GM12878 (cell line): Measurements from ENCODE around the gene NTRK1. TPM values are rescaled to one million over a fixed set of nuclear protein-coding genes. Genes with fewer than 3 reads are reported as not detected.

Source experiments
- ATAC-seq: fragments of 200-7000 bp; cut with Tn5 transposase; 3 replicates; pipeline ENCODE4 v1.9.1; 2020; ENCODE audit warnings: mild to moderate bottlenecking, moderate library complexity
- BruUV-seq: library from RNA; stranded (reverse); fragments of 400-500 nt; replicated peaks from 2 replicates; lab custom pipeline; 2021; lab: Mats Ljungman, UMichigan
- CTCF ChIA-PET: fragments of 300-600 bp; sonication (Branson Sonifier 250); formaldehyde crosslinking; extraction: SDS; loops from one replicate; lab custom pipeline; 2021; ENCODE audit warnings: inconsistent platforms; lab: Yijun Ruan, JAX
- POLR2A ChIA-PET: fragments of 350-600 bp; formaldehyde crosslinking; extraction: SDS; loops from one replicate; lab custom pipeline; 2021; ENCODE audit warnings: inconsistent platforms; lab: Charles Lee
- RAD21 ChIA-PET: fragments of 300-600 bp; sonication (Branson Sonifier 250); formaldehyde crosslinking; loops from one replicate; lab custom pipeline; 2023; ENCODE audit warnings: antibody characterized with exemption; ENCODE audit not compliant: unreplicated experiment; lab: Charles Lee
- SMC1A ChIA-PET: fragments of 300-600 bp; sonication (Branson Sonifier 250); formaldehyde crosslinking; loops from one replicate; lab custom pipeline; 2023; ENCODE audit not compliant: unreplicated experiment, uncharacterized antibody; lab: Charles Lee
- DNase-seq: peaks from one replicate; pipeline ENCODE4 v3.0.0-alpha.2; 2011; ENCODE audit warnings: low read depth, low spot score
- FAIRE-seq: peaks from 3 replicates; lab custom pipeline; 2011; peaks lifted over from hg19 to GRCh38; lab: Jason Lieb, UNC
- H2AFZ ChIP-seq: 2 replicates; pipeline ENCODE4 v1.6.0; 2011; ENCODE audit warnings: low read depth, low read length, control low read depth; ENCODE audit not compliant: control insufficient read depth
- H3K27ac ChIP-seq: 2 replicates; pipeline ENCODE4 v1.5.1; 2011; ENCODE audit warnings: control low read depth; ENCODE audit not compliant: control insufficient read depth, insufficient read depth
- H3K27me3 ChIP-seq, 2 experiments: replicated peaks in 1 of 2; 2 replicates each; pipeline versions ENCODE4 v1.6.0 to v1.6.1; 2011; ENCODE audit warnings: low read length in 1 of 2; ENCODE audit not compliant: control insufficient read depth in 2 of 2, insufficient read depth in 2 of 2
- H3K36me3 ChIP-seq, 2 experiments: 2 replicates each; pipeline ENCODE4 v1.5.1; 2011; ENCODE audit warnings: low read length in 1 of 2; ENCODE audit not compliant: control insufficient read depth in 2 of 2, insufficient read depth in 2 of 2
- H3K4me1 ChIP-seq: 2 replicates; pipeline ENCODE4 v1.6.1; 2011; ENCODE audit warnings: mild to moderate bottlenecking, low read length, moderate library complexity, mixed read lengths; ENCODE audit not compliant: control insufficient read depth, insufficient read depth
- H3K4me2 ChIP-seq: 2 replicates; pipeline ENCODE4 v1.6.0; 2011; ENCODE audit warnings: control low read depth; ENCODE audit not compliant: control insufficient read depth, insufficient read depth
- H3K4me3 ChIP-seq: fragments of 200-600 bp; sonication (generic); 2 replicates; pipeline ENCODE4 v1.5.1; 2016
- H3K79me2 ChIP-seq: 2 replicates; pipeline ENCODE4 v1.6.0; 2011; ENCODE audit warnings: low read length; ENCODE audit not compliant: control insufficient read depth, insufficient read depth
- H3K9ac ChIP-seq: 2 replicates; pipeline ENCODE4 v1.8.0; 2011; ENCODE audit warnings: low read length, control low read depth, mixed read lengths; ENCODE audit not compliant: control insufficient read depth, insufficient read depth
- H3K9me3 ChIP-seq: replicated peaks from 3 replicates; pipeline ENCODE4 v1.5.1; 2011; ENCODE audit warnings: mild to moderate bottlenecking, low read length; ENCODE audit not compliant: control insufficient read depth, insufficient read depth
- H4K20me1 ChIP-seq: 2 replicates; pipeline ENCODE4 v1.6.0; 2011; ENCODE audit not compliant: control insufficient read depth, insufficient read depth
- CEBPB ChIP-seq, 2 experiments: fragments of 150-350 bp in 1 of 2; IDR thresholded peaks; 2 replicates each; pipeline ENCODE4 v1.6.1; 2012 to 2014; ENCODE audit warnings: low read depth in 2 of 2, low read length in 2 of 2, borderline replicate concordance in 1 of 2, inconsistent platforms in 1 of 2
- E4F1 ChIP-seq: fragments of 450-650 bp; IDR thresholded peaks from 2 replicates; pipeline ENCODE4 v1.6.1; 2018; ENCODE audit warnings: borderline replicate concordance, mild to moderate bottlenecking; ENCODE audit not compliant: partially characterized antibody
- ELK1 ChIP-seq: IDR thresholded peaks from 2 replicates; pipeline ENCODE4 v1.6.1; 2012; ENCODE audit warnings: low read depth, low read length, improper control_type of control experiment
- NKRF ChIP-seq: fragments of 450-650 bp; conservative IDR thresholded peaks from 2 replicates; pipeline ENCODE4 v1.6.1; 2017; ENCODE audit warnings: mild to moderate bottlenecking, moderate library complexity
- ZNF592 ChIP-seq: fragments of 450-650 bp; IDR thresholded peaks from 2 replicates; pipeline ENCODE4 v1.6.1; 2017; ENCODE audit warnings: mild to moderate bottlenecking, moderate library complexity
- WGBS: methylation state at CpG from one replicate; pipeline ENCODE4 v1.1.6; 2016; ENCODE audit warnings: low lambda C conversion rate; ENCODE audit not compliant: insufficient replicate concordance, insufficient coverage; ENCODE audit errors: missing lambda C conversion rate; 5-methylcytosine and 5-hydroxymethylcytosine counted together
- in situ Hi-C: fragments of 300-500 bp; cut with MboI; formaldehyde crosslinking; loops from 9 replicates; pipeline ENCODE4 v1.14.3; 2018; ENCODE audit warnings: mixed read lengths
- intact Hi-C: fragments of 100-400 bp; cut with micrococcal nuclease; formaldehyde crosslinking; loops from one replicate; pipeline ENCODE4 v1.14.2; 2022; ENCODE audit not compliant: unreplicated experiment
- polyA plus RNA-seq, 11 experiments: library from polyadenylated mRNA; depleted of rRNA in 4 of 11; unstranded in 6 of 11; stranded (reverse) in 5 of 11; fragments of >200 nt; fragmentation: Nextera tagmentation in 4 of 11; fragmentation: Illumina TruSeq in 1 of 11; extraction: Ambion mirVana in 4 of 11; extraction: Trizol in 1 of 11; gene quantifications; 1 replicate in 1 of 11; 2 replicates in 10 of 11; pipeline versions ENCODE4 v1.2.1 to v1.2.3, GENCODE V29; 2011 to 2016; ENCODE audit warnings: inconsistent platforms in 2 of 11, missing spikeins in 2 of 11, low read depth in 1 of 11
- total RNA-seq, 4 experiments: library from RNA; depleted of rRNA in 3 of 4; stranded (reverse); fragments of >200 nt in 3 of 4; fragmentation: Illumina TruSeq in 1 of 4; extraction: Trizol in 1 of 4; gene quantifications; 2 replicates each; pipeline versions ENCODE4 v1.2.1 to v1.2.3, GENCODE V29; 2013 to 2021

Gene NTRK1
- total and polyA plus RNA-seq, 10 of the 15 experiments (the other 5 are each of a cell fraction or from before 2014, with no cell fraction given): 0.10 to 0.56 (median 0.40) TPM; not detected in 7

- ATAC-seq: no peak
- no peak overlapping the region for H3K4me2 ChIP-seq
- H2AFZ ChIP-seq: no peak overlapping the region
- H3K36me3 ChIP-seq: no peaks in the 10 kb centered on the region
- CTCF ChIA-PET: interaction anchor here (1.1 to 1.9 kb wide), 3 partner anchors 9 to 31 kb away, joined by 3 to 6 read pairs (median 4); partner anchors contain the start of gene INSRR
- H3K27ac ChIP-seq: no peak overlapping the region
- TF ChIP-seq ZNF592 (no peak), NKRF (no peak), CEBPB (IDR thresholded peaks at IDR 0.05; ENCODE audit: borderline replicate concordance in 1 of 2, low read depth in 2 of 2, low read length in 2 of 2) (no peak), E4F1 (no peak), ELK1 (no peak)
- no peaks in the 10 kb centered on the region for H3K4me1 ChIP-seq
- FAIRE-seq: no peak
- 55% methylated on average over 18 of the region's 18 CpGs for WGBS
- in situ Hi-C loops: no loop called here
- no peaks in the 10 kb centered on the region for H3K79me2 ChIP-seq
- POLR2A ChIA-PET: interaction anchor here (0.6 to 0.9 kb wide), 2 partner anchors 12 to 37 kb away, joined by 4 read pairs; partner anchors contain the start of gene SH2D2A
- RAD21 ChIA-PET: no interaction called here
- H3K4me3 ChIP-seq: no peak overlapping the region
- no peaks in the 10 kb centered on the region for H4K20me1 ChIP-seq
- no TSS peak for BruUV-seq
- H3K27me3 ChIP-seq: no peaks in the 10 kb centered on the region
- no peak overlapping the region for H3K9ac ChIP-seq
- intact Hi-C loops: no loop called here
- DNase-seq: no peak
- SMC1A ChIA-PET: interaction anchor here (1.9 kb wide), 1 partner anchor 32 kb away, joined by 5 read pairs; the partner anchor contains the start of gene NTRK1
- no peaks in the 10 kb centered on the region for H3K9me3 ChIP-seq
Measured at GRCh38 chr1:156828400-156829124, 32.1 kb upstream of the NTRK1 start.
